Natural killer cell (primary cell): ENCODE measurements around the gene COG7. TPM values are rescaled to one million over a fixed set of nuclear protein-coding genes. Genes with fewer than 3 reads are reported as not detected.
"Not testable (repeated sequence)": the region's sequence is repeated elsewhere in the genome, so short reads cannot be mapped to it uniquely, and the experiment has no call there.

Source experiments
- ATAC-seq, 3 donors: fragments of 150-1000 bp in 2 of 3; fragments of 200-7000 bp in 1 of 3; cut with Tn5 transposase; 1 replicate in 1 of 3; 2 replicates in 2 of 3; pipeline ENCODE4 v1.10.0; 2021; ENCODE audit warnings: mild to moderate bottlenecking in 2 of 3, moderate library complexity in 2 of 3
- DNase-seq, 2 donors: peaks; one replicate each; pipeline versions ENCODE4 v3.0.0 to v3.0.0-alpha.2; 2013 to 2021; ENCODE audit warnings: mixed read lengths in 1 of 2
- H3K27ac ChIP-seq: one replicate; pipeline ENCODE4 v1.5.1; 2013; ENCODE audit warnings: mild to moderate bottlenecking, low read length
- H3K27me3 ChIP-seq: one replicate; pipeline ENCODE4 v1.6.1; 2013; ENCODE audit warnings: low read length; ENCODE audit not compliant: control insufficient read depth, insufficient read depth
- H3K36me3 ChIP-seq: one replicate; pipeline ENCODE4 v1.6.1; 2013; ENCODE audit warnings: low read length; ENCODE audit not compliant: control insufficient read depth, insufficient read depth
- H3K4me1 ChIP-seq: one replicate; pipeline ENCODE4 v1.6.1; 2013; ENCODE audit warnings: low read length; ENCODE audit not compliant: control insufficient read depth, insufficient read depth
- H3K4me3 ChIP-seq: one replicate; pipeline ENCODE4 v1.5.1; 2013; ENCODE audit warnings: low read length
- H3K9me3 ChIP-seq: one replicate; pipeline ENCODE4 v1.6.1; 2013; ENCODE audit warnings: low read length; ENCODE audit not compliant: control insufficient read depth, insufficient read depth
- H3K27ac Mint-ChIP-seq, 2 donors: one replicate each; pipeline ENCODE4 v1.8.0; 2022; ENCODE audit warnings: mild to moderate bottlenecking in 2 of 2, mixed read lengths in 2 of 2, moderate library complexity in 1 of 2
- H3K27me3 Mint-ChIP-seq, 2 donors: one replicate each; pipeline ENCODE4 v1.8.0; 2022; ENCODE audit warnings: low read depth in 2 of 2, mixed read lengths in 2 of 2
- H3K36me3 Mint-ChIP-seq: one replicate; pipeline ENCODE4 v1.8.0; 2022; ENCODE audit warnings: mixed read lengths
- H3K4me1 Mint-ChIP-seq, 2 donors: one replicate each; pipeline ENCODE4 v1.8.0; 2022; ENCODE audit warnings: mixed read lengths in 2 of 2
- H3K4me3 Mint-ChIP-seq: one replicate; pipeline ENCODE4 v1.8.0; 2022; ENCODE audit warnings: mild to moderate bottlenecking, moderate library complexity, mixed read lengths
- H3K9me3 Mint-ChIP-seq, 2 donors: one replicate each; pipeline ENCODE4 v1.8.0; 2022; ENCODE audit warnings: mixed read lengths in 2 of 2
- WGBS: methylation state at CpG from one replicate; pipeline ENCODE4 v1.1.7; 2013; ENCODE audit warnings: missing lambda C conversion rate; ENCODE audit not compliant: insufficient coverage; 5-methylcytosine and 5-hydroxymethylcytosine counted together
- intact Hi-C: fragments of 100-400 bp; cut with micrococcal nuclease; formaldehyde crosslinking; loops from one replicate; pipeline ENCODE4 v1.14.2; 2022
- total RNA-seq, 4 donors: library from RNA; stranded (reverse); fragments of 120-200 nt in 1 of 4; gene quantifications; one replicate each; pipeline versions ENCODE4 v1.2.3 to v1.2.4, GENCODE V29; 2013 to 2022
- TF ChIP-seq, protein P1 (sequence below): fragments of 200-600 bp; IDR thresholded peaks from one replicate; pipeline ENCODE4 v1.8.0; 2022; ENCODE audit warnings: antibody characterized with exemption

Gene COG7
- total RNA-seq, 3 donors from 2014 or later (not counting 1 experiment from before 2014, with no cell fraction given): 18.4 to 26.6 (median 20.3) TPM

DNA sequence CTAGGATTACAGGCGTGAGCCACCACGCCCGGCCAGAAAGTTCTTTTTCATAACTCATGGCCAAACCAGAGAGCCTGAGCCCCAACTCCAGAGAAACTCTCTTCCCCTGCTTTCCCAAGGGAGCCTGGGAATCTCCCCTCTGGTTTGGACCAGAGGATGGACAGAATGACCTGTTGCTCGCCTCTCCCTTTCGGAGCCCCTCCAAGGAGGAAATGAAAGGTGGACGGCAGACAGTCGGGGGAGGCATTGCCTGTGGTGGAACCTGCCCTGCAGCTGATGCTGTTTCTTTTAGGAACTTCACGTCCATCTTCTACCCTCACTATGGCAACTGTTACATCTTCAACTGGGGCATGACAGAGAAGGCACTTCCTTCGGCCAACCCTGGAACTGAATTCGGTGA lies 85.4 kb downstream of the COG7 start:
- ATAC-seq: no peak
- no peak overlapping the region for H3K4me3 ChIP-seq
- H3K9me3 Mint-ChIP-seq: no peaks in the 10 kb centered on the region
- peaks cover 4% of the 10 kb centered on the region for H3K4me1 ChIP-seq
- no peaks in the 10 kb centered on the region for H3K4me1 Mint-ChIP-seq
- peaks cover 0 to 7% of the 10 kb centered on the region in 2 donors for H3K27me3 Mint-ChIP-seq
- no peaks in the 10 kb centered on the region for H3K36me3 Mint-ChIP-seq
- no peaks in the 10 kb centered on the region for H3K36me3 ChIP-seq
- 83% methylated on average over 10 of the region's 10 CpGs for WGBS
- intact Hi-C loops: no loop called here
- no peak overlapping the region for H3K27ac Mint-ChIP-seq
- no peaks in the 10 kb centered on the region for H3K9me3 ChIP-seq
- H3K27ac ChIP-seq: no peak overlapping the region
- TF ChIP-seq, protein P1, sequence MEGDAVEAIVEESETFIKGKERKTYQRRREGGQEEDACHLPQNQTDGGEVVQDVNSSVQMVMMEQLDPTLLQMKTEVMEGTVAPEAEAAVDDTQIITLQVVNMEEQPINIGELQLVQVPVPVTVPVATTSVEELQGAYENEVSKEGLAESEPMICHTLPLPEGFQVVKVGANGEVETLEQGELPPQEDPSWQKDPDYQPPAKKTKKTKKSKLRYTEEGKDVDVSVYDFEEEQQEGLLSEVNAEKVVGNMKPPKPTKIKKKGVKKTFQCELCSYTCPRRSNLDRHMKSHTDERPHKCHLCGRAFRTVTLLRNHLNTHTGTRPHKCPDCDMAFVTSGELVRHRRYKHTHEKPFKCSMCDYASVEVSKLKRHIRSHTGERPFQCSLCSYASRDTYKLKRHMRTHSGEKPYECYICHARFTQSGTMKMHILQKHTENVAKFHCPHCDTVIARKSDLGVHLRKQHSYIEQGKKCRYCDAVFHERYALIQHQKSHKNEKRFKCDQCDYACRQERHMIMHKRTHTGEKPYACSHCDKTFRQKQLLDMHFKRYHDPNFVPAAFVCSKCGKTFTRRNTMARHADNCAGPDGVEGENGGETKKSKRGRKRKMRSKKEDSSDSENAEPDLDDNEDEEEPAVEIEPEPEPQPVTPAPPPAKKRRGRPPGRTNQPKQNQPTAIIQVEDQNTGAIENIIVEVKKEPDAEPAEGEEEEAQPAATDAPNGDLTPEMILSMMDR: no peak
- no peak for DNase-seq
- no peaks in the 10 kb centered on the region for H3K27me3 ChIP-seq
- H3K4me3 Mint-ChIP-seq: no peak overlapping the region

DNA sequence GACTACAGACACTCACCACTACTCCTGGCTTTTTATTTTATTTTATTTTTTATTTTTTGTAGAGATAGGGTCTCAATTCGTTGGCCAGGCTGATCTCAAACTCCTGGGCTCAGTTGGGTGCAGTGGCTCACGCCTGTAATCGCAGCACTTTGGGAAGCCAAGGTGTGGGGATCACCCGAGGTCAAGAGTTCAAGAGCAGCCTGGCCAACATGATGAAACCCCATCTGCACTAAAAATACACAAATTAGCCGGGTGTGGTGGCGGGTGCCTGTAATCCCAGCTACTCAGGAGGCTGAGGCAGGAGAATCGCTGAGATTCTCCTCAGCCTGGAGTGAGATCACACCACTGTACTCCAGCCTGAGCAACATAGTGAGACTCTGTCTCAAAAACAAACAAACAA lies 86.6 kb downstream of the COG7 start:
- H3K4me3 ChIP-seq, H3K4me1 ChIP-seq, H3K9me3 Mint-ChIP-seq, DNase-seq, H3K36me3 Mint-ChIP-seq, H3K27ac Mint-ChIP-seq, H3K27ac ChIP-seq, H3K4me1 Mint-ChIP-seq, intact Hi-C loops, H3K9me3 ChIP-seq, H3K27me3 ChIP-seq, H3K27me3 Mint-ChIP-seq, H3K36me3 ChIP-seq, ATAC-seq, H3K4me3 Mint-ChIP-seq: not testable (repeated sequence)
- WGBS: 85% methylated on average over 7 of the region's 7 CpGs

DNA sequence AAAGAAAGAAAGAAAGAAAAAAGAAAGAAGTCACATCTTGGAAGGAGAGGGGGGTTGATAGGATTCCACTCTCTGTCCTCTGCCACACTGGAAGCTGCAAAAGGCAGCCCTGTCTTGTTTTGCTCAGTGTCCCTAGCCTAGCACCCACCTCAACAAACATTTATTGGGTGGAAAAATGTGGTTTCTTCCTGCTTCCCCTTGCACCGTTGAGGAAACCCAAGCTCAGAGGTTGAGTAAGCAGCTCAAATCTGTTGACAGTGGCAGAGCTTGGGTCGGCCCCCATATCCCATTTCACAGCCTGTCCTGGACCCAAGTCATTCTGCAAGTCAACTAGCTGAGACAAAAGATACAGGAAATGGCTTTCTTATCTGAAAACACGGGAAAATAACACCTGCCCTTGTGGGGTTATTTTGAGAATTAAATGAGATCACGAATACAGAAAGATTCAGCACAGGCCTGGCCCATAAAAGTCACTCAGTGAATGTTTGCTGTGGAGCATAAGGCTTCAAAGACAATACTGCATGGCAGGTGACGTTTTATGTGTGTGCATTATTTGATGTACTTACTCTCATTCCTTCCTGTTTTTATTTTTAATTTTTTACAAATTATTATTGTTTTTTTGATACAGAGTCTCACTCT lies 87.3 kb downstream of the COG7 start:
- H3K27me3 ChIP-seq: no peaks in the 10 kb centered on the region
- H3K9me3 ChIP-seq: no peaks in the 10 kb centered on the region
- Mint-ChIP-seq H3K36me3 (no peaks in the 10 kb centered on the region), H3K9me3 (no peaks in the 10 kb centered on the region), H3K4me3 (no peak overlapping the region), H3K4me1 (no peaks in the 10 kb centered on the region), H3K27ac (no peak overlapping the region), H3K27me3 (peaks cover 0 to 7% of the 10 kb centered on the region in 2 donors)
- no peak overlapping the region for H3K27ac ChIP-seq
- DNase-seq: no peak
- peak in 1 of 3 donors; percentile 18 for ATAC-seq
- peaks cover 4% of the 10 kb centered on the region for H3K4me1 ChIP-seq
- H3K4me3 ChIP-seq: no peak overlapping the region
- TF ChIP-seq, protein P1: no peak
- intact Hi-C loops: no loop called here
- 14% methylated on average over 5 of the region's 5 CpGs for WGBS
- H3K36me3 ChIP-seq: no peaks in the 10 kb centered on the region

DNA sequence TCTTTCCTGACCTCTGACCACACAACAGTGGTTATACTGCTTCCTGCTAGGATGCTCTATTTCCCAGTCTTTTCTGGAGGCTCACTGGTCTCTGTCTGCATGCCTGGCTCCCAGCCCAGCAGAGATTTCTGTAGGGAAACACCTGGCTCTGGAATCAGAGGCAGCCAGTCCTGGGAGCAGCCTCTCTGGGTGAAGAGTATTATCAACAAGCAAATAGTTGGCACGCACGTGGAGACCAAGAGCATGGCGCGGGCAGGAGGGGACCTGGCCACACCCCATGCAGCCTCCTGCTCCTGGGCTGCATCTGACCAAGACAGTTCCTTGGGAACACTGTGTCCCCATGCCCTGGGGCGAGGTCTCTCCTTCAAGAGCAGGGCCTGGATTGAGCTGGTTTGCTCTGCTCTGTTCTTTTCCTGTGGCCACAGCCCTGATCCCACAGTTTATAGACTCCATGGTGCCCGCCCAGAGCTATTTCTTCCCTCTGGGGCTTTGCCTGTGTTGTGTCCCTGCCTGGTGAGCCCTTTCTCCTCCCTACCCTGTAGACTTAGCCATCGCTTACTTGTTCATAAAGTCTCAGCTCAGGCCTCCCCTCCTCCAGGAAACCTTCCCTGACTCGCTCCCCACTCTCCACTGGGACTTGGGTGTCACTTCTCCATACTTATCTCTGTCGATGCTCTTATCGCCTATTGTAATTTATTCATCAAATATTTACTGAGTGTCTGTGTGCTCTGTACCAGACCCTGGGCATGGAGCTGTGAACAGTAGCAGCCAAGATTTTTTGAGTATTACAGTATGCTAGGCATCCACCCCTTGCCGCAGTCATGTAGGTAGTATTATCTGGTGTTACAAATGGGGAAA lies 90.3 kb downstream of the COG7 start:
- Histone ChIP-seq H3K36me3 (no peaks in the 10 kb centered on the region), H3K4me1 (peaks cover 4% of the 10 kb centered on the region), H3K4me3 (no peak overlapping the region), H3K27me3 (no peaks in the 10 kb centered on the region), H3K27ac (no peak overlapping the region), H3K9me3 (no peaks in the 10 kb centered on the region)
- DNase-seq (no peak), ATAC-seq (no peak)
- H3K4me1 Mint-ChIP-seq: no peaks in the 10 kb centered on the region
- TF ChIP-seq, protein P1: no peak
- intact Hi-C loops: no loop called here
- peaks cover 0 to 4% of the 10 kb centered on the region in 2 donors for H3K27me3 Mint-ChIP-seq
- no peaks in the 10 kb centered on the region for H3K36me3 Mint-ChIP-seq
- WGBS: 89% methylated on average over 11 of the region's 11 CpGs
- no peaks in the 10 kb centered on the region for H3K9me3 Mint-ChIP-seq
- no peak overlapping the region for H3K4me3 Mint-ChIP-seq
- no peak overlapping the region for H3K27ac Mint-ChIP-seq
